Globus pallidus (tissue), 1 donor: ENCODE data around the gene MC3R.

ENCODE experiments used
- DNase-seq: peaks from one replicate; pipeline ENCODE4 v3.0.0-alpha.2; 2015; ENCODE audit warnings: low spot score

MC3R gene

GRCh38 chr20:56249956-56250355 lies 1.4 kb downstream of the MC3R start:
- no peak for DNase-seq

GRCh38 chr20:56257604-56258003 lies 9.1 kb downstream of the MC3R start:
- DNase-seq, result no peak

GRCh38 chr20:56259948-56260347 lies 11.4 kb downstream of the MC3R start:
- no peak for DNase-seq

- DNase-seq, result no peak
Measured at GRCh38 chr20:56268536-56268935, 20.0 kb downstream of the MC3R start.

- DNase-seq, result no peak
Measured at GRCh38 chr20:56271974-56272373, 23.4 kb downstream of the MC3R start.

- no peak for DNase-seq
Measured at GRCh38 chr20:56273491-56273890, 25.0 kb downstream of the MC3R start.

- no peak for DNase-seq
Measured at GRCh38 chr20:56274156-56274555, 25.6 kb downstream of the MC3R start.

GRCh38 chr20:56278196-56278595 lies 29.7 kb downstream of the MC3R start:
- no peak for DNase-seq

GRCh38 chr20:56285496-56285895 lies 37.0 kb downstream of the MC3R start:
- no peak for DNase-seq

GRCh38 chr20:56289652-56290051 lies 41.1 kb downstream of the MC3R start:
- DNase-seq, result no peak

- DNase-seq, result no peak
Measured at GRCh38 chr20:56299362-56299761, 50.8 kb downstream of the MC3R start.
